Lung (tissue), 16 donors: ENCODE results near the gene PABPN1. TPM values are rescaled to one million over a fixed set of nuclear protein-coding genes. Genes with fewer than 3 reads are reported as not detected.
A peak's percentile ranks its signal among the peaks of the same experiment; 100 is the strongest.
"Not testable (repeated sequence)": the region's sequence is repeated elsewhere in the genome, so short reads cannot be mapped to it uniquely, and the experiment has no call there.

Source experiments
- ATAC-seq: fragments of 200-7000 bp; cut with Tn5 transposase; one replicate; pipeline ENCODE4 v1.9.1; 2020; ENCODE audit warnings: moderate number of reproducible peaks; ENCODE audit not compliant: insufficient read depth, low FRiP score
- DNase-seq, 3 donors: peaks; one replicate each; pipeline ENCODE4 v3.0.0-alpha.2; 2013 to 2017
- H3K27ac ChIP-seq, 2 donors: one replicate each; pipeline ENCODE4 v1.5.1; 2013; ENCODE audit warnings: mild to moderate bottlenecking in 2 of 2, moderate library complexity in 2 of 2, control low read depth in 1 of 2, inconsistent platforms in 1 of 2, low read depth in 1 of 2, low read length in 1 of 2
- H3K27me3 ChIP-seq, 3 donors: one replicate each; pipeline ENCODE4 v1.5.1; 2013; ENCODE audit warnings: low read length in 2 of 3; ENCODE audit not compliant: control insufficient read depth in 3 of 3, insufficient read depth in 3 of 3
- H3K36me3 ChIP-seq, 4 donors: one replicate each; pipeline ENCODE4 v1.5.1; 2013; ENCODE audit warnings: low read length in 4 of 4, mild to moderate bottlenecking in 1 of 4, moderate library complexity in 1 of 4; ENCODE audit not compliant: control insufficient read depth in 4 of 4, insufficient read depth in 4 of 4
- H3K4me1 ChIP-seq, 5 donors: one replicate each; pipeline ENCODE4 v1.5.1; 2013; ENCODE audit warnings: low read length in 5 of 5, mild to moderate bottlenecking in 2 of 5, moderate library complexity in 1 of 5; ENCODE audit not compliant: control insufficient read depth in 5 of 5, insufficient read depth in 5 of 5
- H3K4me3 ChIP-seq: one replicate; pipeline ENCODE4 v1.5.1; 2013; ENCODE audit warnings: mild to moderate bottlenecking, control low read depth, moderate library complexity
- H3K9ac ChIP-seq, 2 donors: one replicate each; pipeline ENCODE4 v1.5.1; 2013; ENCODE audit warnings: low read length in 2 of 2, control low read depth in 1 of 2; ENCODE audit not compliant: insufficient read depth in 1 of 2
- H3K9me3 ChIP-seq, 4 donors: one replicate each; pipeline ENCODE4 v1.5.1; 2013; ENCODE audit warnings: low read length in 3 of 4, mild to moderate bottlenecking in 1 of 4, moderate library complexity in 1 of 4; ENCODE audit not compliant: control insufficient read depth in 4 of 4, insufficient read depth in 3 of 4
- WGBS, 2 donors: extraction: QIAGEN DNeasy Blood & Tissue Kit; methylation state at CpG; one replicate each; pipeline ENCODE4 v1.1.7; 2013; 5-methylcytosine and 5-hydroxymethylcytosine counted together
- long read RNA-seq, 5 donors: transcript quantifications; one replicate each; lab custom pipeline, GENCODE V29; 2026
- polyA plus RNA-seq, 2 donors: library from polyadenylated mRNA; stranded (reverse); fragments of 200-250 nt; gene quantifications; one replicate each; pipeline ENCODE4 v1.2.1, GENCODE V29; 2013
- total RNA-seq, 2 donors: library from RNA; depleted of rRNA in 1 of 2; stranded (reverse); fragments of >200 nt in 1 of 2; gene quantifications; one replicate each; pipeline ENCODE4 v1.2.1, GENCODE V29; 2014 to 2021
- TF ChIP-seq, protein P1 (sequence below): IDR thresholded peaks from 2 replicates; pipeline ENCODE4 v1.5.1; 2012; ENCODE audit warnings: mild to moderate bottlenecking; ENCODE audit errors: control extremely low read depth, extremely low read depth
- donor health status: control.
- donor health status: control.
- donor health status: Bipolar disorder and iron deficiency.
- donor health status: healthy.
- donor health status: DM: yes; HTN: yes; CAD: no.

The PABPN1 gene
- total RNA-seq = 100 to 1,000 TPM in 1 of 2 donors, 10 to 100 TPM in 1; 66.0 to 116 TPM
- 100 to 1,000 TPM in 1 of 2 donors, 10 to 100 TPM in 1; 88.8 to 183 TPM for polyA plus RNA-seq
- long read RNA-seq, donor 1, transcript PABPN1-207 (6 exons, 1,220 nt) = minor isoform, 6 of 94 reads
- long read RNA-seq, donor 1, transcript PABPN1-202 (6 exons, 2,768 nt) = minor isoform, 23 of 94 reads
- long read RNA-seq, donor 1, transcript PABPN1-201 (7 exons, 2,001 nt) = major isoform, 53 of 94 reads
- long read RNA-seq, donor 1, partial matches to known transcripts = 6 of 94 reads
- long read RNA-seq, donor 1, other reads (novel, unspliced or antisense) = 0 of 94 reads
- long read RNA-seq, donor 2, transcript PABPN1-201 (7 exons, 2,001 nt) = minor isoform, 15 of 51 reads
- long read RNA-seq, donor 2, transcript PABPN1-207 (6 exons, 1,220 nt) = minor isoform, 5 of 51 reads
- long read RNA-seq, donor 2, transcript PABPN1-202 (6 exons, 2,768 nt) = major isoform, 18 of 51 reads
- long read RNA-seq, donor 2, partial matches to known transcripts = 9 of 51 reads
- long read RNA-seq, donor 2, other reads (novel, unspliced or antisense) = 0 of 51 reads
- long read RNA-seq, donor 3, transcript PABPN1-202 (6 exons, 2,768 nt) = minor isoform, 11 of 71 reads
- long read RNA-seq, donor 3, transcript PABPN1-201 (7 exons, 2,001 nt) = major isoform, 35 of 71 reads
- long read RNA-seq, donor 3, partial matches to known transcripts = 15 of 71 reads
- long read RNA-seq, donor 3, other reads (novel, unspliced or antisense) = 0 of 71 reads
- long read RNA-seq, donor 4, transcript PABPN1-201 (7 exons, 2,001 nt) = major isoform, 28 of 67 reads
- long read RNA-seq, donor 4, transcript PABPN1-202 (6 exons, 2,768 nt) = minor isoform, 22 of 67 reads
- long read RNA-seq, donor 4, partial matches to known transcripts = 11 of 67 reads
- long read RNA-seq, donor 4, other reads (novel, unspliced or antisense) = 0 of 67 reads
- long read RNA-seq, donor 5, transcript PABPN1-207 (6 exons, 1,220 nt) = minor isoform, 13 of 153 reads
- long read RNA-seq, donor 5, transcript PABPN1-202 (6 exons, 2,768 nt) = minor isoform, 29 of 153 reads
- long read RNA-seq, donor 5, transcript PABPN1-203 (3 exons, 817 nt) = minor isoform, 8 of 153 reads
- long read RNA-seq, donor 5, transcript PABPN1-201 (7 exons, 2,001 nt) = major isoform, 65 of 153 reads
- long read RNA-seq, donor 5, partial matches to known transcripts = 37 of 153 reads
- long read RNA-seq, donor 5, other reads (novel, unspliced or antisense) = 0 of 153 reads

DNA sequence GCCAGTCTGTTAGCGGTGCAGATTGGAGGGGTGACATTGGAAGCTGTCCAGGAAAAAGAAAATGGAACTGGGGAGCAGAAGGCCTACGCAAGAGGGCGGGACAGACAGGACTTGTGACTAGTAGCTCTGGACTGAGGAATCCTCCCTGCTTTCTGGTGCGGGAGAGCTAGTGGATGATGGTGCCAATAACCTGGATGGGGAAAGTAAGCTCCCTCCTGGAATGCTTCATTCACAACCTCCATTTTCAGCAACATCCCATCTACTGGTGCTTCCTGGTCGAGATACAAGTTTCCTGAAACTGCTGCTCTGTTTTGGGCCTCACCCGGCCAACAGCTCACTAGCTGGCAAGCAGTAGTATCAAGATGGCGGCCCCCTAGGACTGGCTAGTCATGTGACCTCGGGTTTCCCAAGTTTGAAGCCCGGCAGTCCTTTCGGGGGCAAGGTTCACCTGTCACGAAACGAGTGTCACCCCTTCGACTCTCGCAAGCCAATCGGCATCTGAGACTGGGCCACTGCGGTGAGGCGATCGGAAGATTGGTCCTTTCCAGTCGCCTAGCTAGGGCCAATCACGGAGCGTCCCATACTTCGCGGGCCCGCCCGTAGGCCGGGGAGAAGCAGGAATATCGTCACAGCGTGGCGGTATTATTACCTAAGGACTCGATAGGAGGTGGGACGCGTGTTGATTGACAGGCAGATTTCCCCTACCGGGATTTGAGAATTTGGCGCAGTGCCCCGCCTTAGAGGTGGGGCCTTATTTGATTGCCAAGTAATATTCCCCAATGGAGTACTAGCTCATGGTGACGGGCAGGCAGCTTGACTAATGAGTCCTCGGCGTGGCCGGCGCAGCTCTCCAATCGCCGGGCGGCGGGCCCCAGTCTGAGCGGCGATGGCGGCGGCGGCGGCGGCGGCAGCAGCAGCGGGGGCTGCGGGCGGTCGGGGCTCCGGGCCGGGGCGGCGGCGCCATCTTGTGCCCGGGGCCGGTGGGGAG is at the start of gene PABPN1:
PABPN1 (plus strand) TSS at position 874 of the 988 bp plus-strand sequence; CDS start at position 887, 13 bp downstream.
- ATAC-seq (peak; percentile 92), DNase-seq (peak; percentile 100)
- Histone ChIP-seq H3K36me3 (peaks cover 14 to 28% (median 21%) of the 10 kb centered on the region in 4 donors), H3K4me3 (peak within 1 kb of the TSS; percentile 70), H3K4me1 (peaks cover 0 to 15% (median 5%) of the 10 kb centered on the region in 5 donors), H3K9ac (peak within 1 kb of the TSS; percentile 74 to 99), H3K27me3 (no peaks in the 10 kb centered on the region), H3K27ac (peak within 1 kb of the TSS; percentile 97 to 98), H3K9me3 (no peaks in the 10 kb centered on the region)
- TF ChIP-seq, protein P1, sequence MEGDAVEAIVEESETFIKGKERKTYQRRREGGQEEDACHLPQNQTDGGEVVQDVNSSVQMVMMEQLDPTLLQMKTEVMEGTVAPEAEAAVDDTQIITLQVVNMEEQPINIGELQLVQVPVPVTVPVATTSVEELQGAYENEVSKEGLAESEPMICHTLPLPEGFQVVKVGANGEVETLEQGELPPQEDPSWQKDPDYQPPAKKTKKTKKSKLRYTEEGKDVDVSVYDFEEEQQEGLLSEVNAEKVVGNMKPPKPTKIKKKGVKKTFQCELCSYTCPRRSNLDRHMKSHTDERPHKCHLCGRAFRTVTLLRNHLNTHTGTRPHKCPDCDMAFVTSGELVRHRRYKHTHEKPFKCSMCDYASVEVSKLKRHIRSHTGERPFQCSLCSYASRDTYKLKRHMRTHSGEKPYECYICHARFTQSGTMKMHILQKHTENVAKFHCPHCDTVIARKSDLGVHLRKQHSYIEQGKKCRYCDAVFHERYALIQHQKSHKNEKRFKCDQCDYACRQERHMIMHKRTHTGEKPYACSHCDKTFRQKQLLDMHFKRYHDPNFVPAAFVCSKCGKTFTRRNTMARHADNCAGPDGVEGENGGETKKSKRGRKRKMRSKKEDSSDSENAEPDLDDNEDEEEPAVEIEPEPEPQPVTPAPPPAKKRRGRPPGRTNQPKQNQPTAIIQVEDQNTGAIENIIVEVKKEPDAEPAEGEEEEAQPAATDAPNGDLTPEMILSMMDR = no peak
- 3 to 4% methylated on average over 52 to 63 of the region's 63 CpGs for WGBS, 2 donors

GRCh38 chr14:23275412-23275811 is 45.8 kb upstream of the PABPN1 start:
- WGBS, 2 donors = 93 to 95% methylated on average over 2 of the region's 2 CpGs
- no peak overlapping the region for H3K27ac ChIP-seq
- no peaks in the 10 kb centered on the region for H3K27me3 ChIP-seq
- H3K9ac ChIP-seq = no peak overlapping the region
- TF ChIP-seq, protein P1 = no peak
- H3K36me3 ChIP-seq = peaks cover 0 to 13% (median 9%) of the 10 kb centered on the region in 4 donors
- no peaks in the 10 kb centered on the region for H3K4me1 ChIP-seq
- H3K9me3 ChIP-seq = peaks cover 0 to 1% (median 0%) of the 10 kb centered on the region in 4 donors
- no peak overlapping the region for H3K4me3 ChIP-seq
- DNase-seq (no peak), ATAC-seq (no peak)

DNA sequence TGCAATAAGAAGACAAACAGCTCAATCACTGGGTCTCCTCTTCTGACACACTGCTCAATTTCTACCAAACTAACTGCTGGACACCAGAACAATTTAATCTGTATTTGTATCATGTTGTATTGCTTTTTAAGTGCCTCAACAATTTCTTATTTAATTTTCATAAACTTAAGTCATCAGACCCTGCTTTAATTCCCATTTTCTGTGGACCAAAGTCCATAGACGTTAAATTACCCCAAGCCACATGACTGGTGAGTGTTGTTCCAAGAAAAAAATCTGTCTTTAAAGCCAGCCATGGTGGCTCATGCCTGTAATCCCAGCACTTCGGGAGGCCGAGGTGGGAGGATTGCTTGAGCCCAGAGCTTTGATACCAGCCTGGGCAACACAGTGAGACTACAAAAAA is 44.1 kb upstream of the PABPN1 start:
- DNase-seq = no peak
- Histone ChIP-seq H3K4me3 (no peak overlapping the region), H3K27me3 (no peaks in the 10 kb centered on the region), H3K27ac (no peak overlapping the region), H3K9me3 (peaks cover 0 to 1% (median 0%) of the 10 kb centered on the region in 4 donors), H3K9ac (no peak overlapping the region), H3K4me1 (no peaks in the 10 kb centered on the region), H3K36me3 (peaks cover 0 to 13% (median 10%) of the 10 kb centered on the region in 4 donors)
- WGBS, 2 donors = 91 to 92% methylated on average over 3 of the region's 3 CpGs
- TF ChIP-seq, protein P1 = no peak
- ATAC-seq = no peak

GRCh38 chr14:23277928-23278327 is 43.3 kb upstream of the PABPN1 start:
- not testable (repeated sequence) for H3K27me3 ChIP-seq, H3K4me3 ChIP-seq, DNase-seq, H3K9me3 ChIP-seq, ATAC-seq, H3K9ac ChIP-seq, H3K4me1 ChIP-seq, H3K27ac ChIP-seq
- 95 to 96% methylated on average over 6 of the region's 6 CpGs for WGBS, 2 donors
- H3K36me3 ChIP-seq = peaks cover 0 to 13% (median 11%) of the 10 kb centered on the region in 4 donors
